WTC11 (cell line): ENCODE results near the gene CNOT6. TPM values are rescaled to one million over a fixed set of nuclear protein-coding genes. Genes with fewer than 3 reads are reported as not detected.

Experiments
- ATAC-seq: fragments of 200-7000 bp; cut with Tn5 transposase; 2 replicates; pipeline ENCODE4 v1.10.0; 2021; ENCODE audit warnings: mild to moderate bottlenecking, moderate library complexity
- CTCF ChIA-PET: fragments of 300-600 bp; sonication (Branson Sonifier 250); formaldehyde crosslinking; loops from one replicate; lab custom pipeline; 2021; ENCODE audit warnings: antibody characterized with exemption; lab: Charles Lee
- POLR2A ChIA-PET: fragments of 350-600 bp; sonication (Branson Sonifier 250); formaldehyde crosslinking; loops from one replicate; lab custom pipeline; 2021; ENCODE audit warnings: antibody characterized with exemption; lab: Charles Lee
- DNase-seq: peaks from one replicate; pipeline ENCODE4 v3.0.0; 2021; ENCODE audit warnings: low spot score
- H3K27ac Mint-ChIP-seq: 2 replicates; pipeline ENCODE4 v1.8.0; 2021; ENCODE audit warnings: mixed read lengths
- H3K27me3 Mint-ChIP-seq: 2 replicates; pipeline ENCODE4 v1.8.0; 2021; ENCODE audit warnings: low read depth, mild to moderate bottlenecking, moderate library complexity, mixed read lengths
- H3K36me3 Mint-ChIP-seq: 2 replicates; pipeline ENCODE4 v1.8.0; 2021; ENCODE audit warnings: mixed read lengths
- H3K4me1 Mint-ChIP-seq: 2 replicates; pipeline ENCODE4 v1.8.0; 2022; ENCODE audit warnings: mixed read lengths
- H3K4me3 Mint-ChIP-seq: 2 replicates; pipeline ENCODE4 v1.8.0; 2021; ENCODE audit warnings: mild to moderate bottlenecking, moderate library complexity, mixed read lengths
- H3K9me3 Mint-ChIP-seq: 2 replicates; pipeline ENCODE4 v1.8.0; 2021; ENCODE audit warnings: mixed read lengths
- AFF4 ChIP-seq: sonication (generic); formaldehyde crosslinking; IDR thresholded peaks from 2 replicates; pipeline ENCODE4 v1.8.1; 2023; ENCODE audit warnings: mild to moderate bottlenecking, missing genetic modification reagents, borderline replicate concordance
- ESRRA ChIP-seq: sonication (generic); formaldehyde crosslinking; IDR thresholded peaks from 2 replicates; pipeline ENCODE4 v1.8.1; 2022; ENCODE audit warnings: mild to moderate bottlenecking, missing genetic modification reagents, borderline replicate concordance
- IRF2 ChIP-seq: sonication (generic); formaldehyde crosslinking; IDR thresholded peaks from 2 replicates; pipeline ENCODE4 v1.8.0; 2022; ENCODE audit warnings: low read depth, missing genetic modification reagents, borderline replicate concordance
- JUN ChIP-seq: sonication (generic); formaldehyde crosslinking; IDR thresholded peaks from 2 replicates; pipeline ENCODE4 v1.8.0; 2023; ENCODE audit warnings: mild to moderate bottlenecking, missing genetic modification reagents
- MXD4 ChIP-seq: fragments of 250-450 bp; sonication (Bioruptor Pico); IDR thresholded peaks from 2 replicates; pipeline ENCODE4 v1.8.0; 2021; ENCODE audit warnings: mild to moderate bottlenecking, moderate library complexity, borderline replicate concordance
- MYBL2 ChIP-seq: sonication (generic); formaldehyde crosslinking; IDR thresholded peaks from 2 replicates; pipeline ENCODE4 v1.8.1; 2023; ENCODE audit warnings: mild to moderate bottlenecking, moderate library complexity, missing genetic modification reagents
- NFE2L1 ChIP-seq: sonication (generic); formaldehyde crosslinking; IDR thresholded peaks from 2 replicates; pipeline ENCODE4 v1.8.1; 2023; ENCODE audit warnings: missing genetic modification reagents
- NFYB ChIP-seq: sonication (generic); formaldehyde crosslinking; conservative IDR thresholded peaks from 2 replicates; pipeline ENCODE4 v1.8.0; 2022; ENCODE audit warnings: low read depth, missing genetic modification reagents
- PRRX2 ChIP-seq: fragments of 250-450 bp; sonication (Bioruptor Pico); IDR thresholded peaks from 2 replicates; pipeline ENCODE4 v1.8.0; 2021; ENCODE audit warnings: mild to moderate bottlenecking
- SMAD3 ChIP-seq: sonication (generic); formaldehyde crosslinking; IDR thresholded peaks from 2 replicates; pipeline ENCODE4 v1.8.0; 2022; ENCODE audit warnings: missing genetic modification reagents, mild to moderate bottlenecking, borderline replicate concordance
- SP1 ChIP-seq: sonication (generic); formaldehyde crosslinking; conservative IDR thresholded peaks from 2 replicates; pipeline ENCODE4 v1.8.1; 2022; ENCODE audit warnings: missing genetic modification reagents
- TCF7 ChIP-seq: sonication (generic); formaldehyde crosslinking; IDR thresholded peaks from 2 replicates; pipeline ENCODE4 v1.8.0; 2022; ENCODE audit warnings: mild to moderate bottlenecking, low read depth, missing genetic modification reagents, moderate library complexity
- TEAD4 ChIP-seq: sonication (generic); formaldehyde crosslinking; IDR thresholded peaks from 2 replicates; pipeline ENCODE4 v1.8.0; 2022; ENCODE audit warnings: mild to moderate bottlenecking, missing genetic modification reagents
- ZMAT4 ChIP-seq: fragments of 250-450 bp; sonication (Bioruptor Pico); IDR thresholded peaks from 2 replicates; pipeline ENCODE4 v1.9.0; 2021; ENCODE audit warnings: mild to moderate bottlenecking
- total RNA-seq: library from RNA; stranded (reverse); gene quantifications from 3 replicates; pipeline ENCODE4 v1.2.3, GENCODE V29; 2021
- TF ChIP-seq, protein P1 (sequence below): sonication (generic); formaldehyde crosslinking; IDR thresholded peaks from 2 replicates; pipeline ENCODE4 v1.8.1; 2022; ENCODE audit warnings: missing genetic modification reagents, borderline replicate concordance
- TF ChIP-seq, protein P2 (sequence below): sonication (generic); formaldehyde crosslinking; IDR thresholded peaks from 2 replicates; pipeline ENCODE4 v1.8.1; 2022; ENCODE audit warnings: mild to moderate bottlenecking, moderate library complexity, missing genetic modification reagents
- TF ChIP-seq, protein P3 (sequence below): sonication (generic); formaldehyde crosslinking; IDR thresholded peaks from 2 replicates; pipeline ENCODE4 v1.8.0; 2022; ENCODE audit warnings: mild to moderate bottlenecking, missing genetic modification reagents
- TF ChIP-seq, protein P4 (sequence below): sonication (generic); formaldehyde crosslinking; IDR thresholded peaks from 2 replicates; pipeline ENCODE4 v1.8.1; 2023; ENCODE audit warnings: mild to moderate bottlenecking, missing genetic modification reagents, moderate library complexity
- TF ChIP-seq, protein P5 (sequence below): fragments of 200-600 bp; IDR thresholded peaks from 2 replicates; pipeline ENCODE4 v1.8.0; 2022; ENCODE audit warnings: antibody characterized with exemption

Gene CNOT6
- total RNA-seq, 1 experiment from 2014 or later: 41.0 TPM

DNA sequence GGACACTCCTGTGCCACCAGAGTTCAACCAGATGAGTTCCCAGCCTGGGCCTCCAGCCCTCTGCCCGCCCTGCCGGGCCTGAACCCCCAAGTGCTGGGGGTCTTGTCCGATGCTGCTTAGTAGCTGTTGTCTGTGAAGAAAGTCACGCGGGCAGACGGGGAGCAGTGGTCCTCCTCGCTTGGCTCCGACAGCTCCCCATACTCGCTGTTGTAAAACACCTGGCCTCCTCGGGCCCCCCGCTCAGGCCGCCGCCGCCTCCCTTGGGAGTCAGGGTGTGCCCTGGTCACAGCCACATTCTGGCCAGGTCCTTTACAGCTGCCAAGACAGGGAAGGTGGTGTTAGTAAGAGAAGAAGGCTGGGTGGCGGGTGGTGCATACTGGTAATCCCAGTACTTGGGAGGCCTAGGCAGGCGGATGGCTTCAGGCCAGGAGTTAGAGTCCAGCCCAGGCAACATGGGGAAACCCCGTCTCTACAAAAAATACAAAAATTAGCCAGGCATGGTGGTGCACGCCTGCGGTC, 109.0 kb downstream of the CNOT6 start:
- DNase-seq: no peak

GRCh38 chr5:180604271-180604670, 110.1 kb downstream of the CNOT6 start:
- ATAC-seq (no peak), DNase-seq (no peak)
- H3K36me3 Mint-ChIP-seq: no peaks in the 10 kb centered on the region
- TF ChIP-seq, protein P1, sequence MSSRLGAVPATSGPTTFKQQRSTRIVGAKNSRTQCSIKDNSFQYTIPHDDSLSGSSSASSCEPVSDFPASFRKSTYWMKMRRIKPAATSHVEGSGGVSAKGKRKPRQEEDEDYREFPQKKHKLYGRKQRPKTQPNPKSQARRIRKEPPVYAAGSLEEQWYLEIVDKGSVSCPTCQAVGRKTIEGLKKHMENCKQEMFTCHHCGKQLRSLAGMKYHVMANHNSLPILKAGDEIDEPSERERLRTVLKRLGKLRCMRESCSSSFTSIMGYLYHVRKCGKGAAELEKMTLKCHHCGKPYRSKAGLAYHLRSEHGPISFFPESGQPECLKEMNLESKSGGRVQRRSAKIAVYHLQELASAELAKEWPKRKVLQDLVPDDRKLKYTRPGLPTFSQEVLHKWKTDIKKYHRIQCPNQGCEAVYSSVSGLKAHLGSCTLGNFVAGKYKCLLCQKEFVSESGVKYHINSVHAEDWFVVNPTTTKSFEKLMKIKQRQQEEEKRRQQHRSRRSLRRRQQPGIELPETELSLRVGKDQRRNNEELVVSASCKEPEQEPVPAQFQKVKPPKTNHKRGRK (CRISPR knock-in tag): no peak
- TF ChIP-seq ZMAT4 (CRISPR knock-in tag) (no peak), ESRRA (CRISPR knock-in tag) (no peak), JUN (CRISPR knock-in tag) (no peak)
- TF ChIP-seq, protein P2, sequence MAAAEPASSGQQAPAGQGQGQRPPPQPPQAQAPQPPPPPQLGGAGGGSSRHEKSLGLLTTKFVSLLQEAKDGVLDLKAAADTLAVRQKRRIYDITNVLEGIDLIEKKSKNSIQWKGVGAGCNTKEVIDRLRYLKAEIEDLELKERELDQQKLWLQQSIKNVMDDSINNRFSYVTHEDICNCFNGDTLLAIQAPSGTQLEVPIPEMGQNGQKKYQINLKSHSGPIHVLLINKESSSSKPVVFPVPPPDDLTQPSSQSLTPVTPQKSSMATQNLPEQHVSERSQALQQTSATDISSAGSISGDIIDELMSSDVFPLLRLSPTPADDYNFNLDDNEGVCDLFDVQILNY (CRISPR knock-in tag): no peak
- H3K4me3 Mint-ChIP-seq: no peak overlapping the region
- ChIA-PET POLR2A (no interaction called here), CTCF (no interaction called here)
- no peaks in the 10 kb centered on the region for H3K4me1 Mint-ChIP-seq
- H3K9me3 Mint-ChIP-seq: no peaks in the 10 kb centered on the region
- H3K27ac Mint-ChIP-seq: no peak overlapping the region
- H3K27me3 Mint-ChIP-seq: no peaks in the 10 kb centered on the region

More for the DNA sequence above, 109.0 kb downstream of the CNOT6 start:
- no peak for ATAC-seq
- Mint-ChIP-seq H3K4me3 (no peak overlapping the region), H3K27me3 (no peaks in the 10 kb centered on the region), H3K27ac (no peak overlapping the region), H3K9me3 (no peaks in the 10 kb centered on the region), H3K4me1 (no peaks in the 10 kb centered on the region), H3K36me3 (no peaks in the 10 kb centered on the region)
- TF ChIP-seq NFE2L1 (no peak), MYBL2 (CRISPR knock-in tag) (no peak), IRF2 (CRISPR knock-in tag) (no peak), SMAD3 (no peak), MXD4 (CRISPR knock-in tag) (no peak), AFF4 (no peak)
- ChIA-PET CTCF (interaction anchor here (0.6 to 2.0 kb wide), 7 partner anchors 8 to 464 kb away, joined by 3 to 11 read pairs (median 4); no protein-coding TSS in a partner anchor), POLR2A (no interaction called here)

DNA sequence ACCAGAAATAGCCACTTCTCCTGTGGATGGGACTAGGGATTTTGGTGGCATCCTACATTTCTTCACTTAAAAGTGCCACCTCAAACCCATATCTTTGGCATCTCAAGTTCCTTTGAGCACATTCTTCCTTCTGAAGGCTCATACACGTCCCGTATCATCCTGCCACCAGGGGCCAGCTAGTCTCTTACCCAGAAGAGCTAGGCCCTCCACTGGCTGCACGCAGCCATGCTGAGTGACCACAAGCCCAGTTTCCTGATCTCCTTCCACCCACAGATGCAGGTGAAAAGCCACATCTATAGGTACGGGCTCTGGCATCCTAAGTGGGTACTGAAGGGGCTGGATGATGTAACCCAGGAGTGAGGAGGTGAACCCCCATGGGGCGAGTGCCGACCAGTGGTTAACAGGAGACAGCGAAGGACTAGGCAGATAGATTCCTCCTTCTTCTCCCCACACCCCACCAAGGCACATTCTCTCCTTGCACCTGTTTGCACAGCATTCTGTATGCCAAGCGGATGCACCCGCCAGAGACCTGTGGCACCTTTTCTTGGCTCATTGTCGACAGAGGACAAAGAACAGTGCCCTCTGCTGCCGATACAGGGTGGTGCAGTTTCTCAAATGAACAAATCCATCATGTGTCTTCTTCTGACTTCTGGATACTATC, 111.5 kb downstream of the CNOT6 start:
- POLR2A ChIA-PET: interaction anchor here (0.6 kb wide), 1 partner anchor 59 kb away, joined by 3 read pairs; no protein-coding TSS in a partner anchor
- Mint-ChIP-seq H3K27ac (no peak overlapping the region), H3K4me1 (no peaks in the 10 kb centered on the region), H3K9me3 (no peaks in the 10 kb centered on the region), H3K27me3 (no peaks in the 10 kb centered on the region), H3K4me3 (no peak overlapping the region), H3K36me3 (no peaks in the 10 kb centered on the region)
- DNase-seq (peak; percentile 78), ATAC-seq (peak; percentile 60)
- TF ChIP-seq TEAD4 (CRISPR knock-in tag) (no peak), NFYB (no peak), TCF7 (CRISPR knock-in tag) (no peak), SP1 (CRISPR knock-in tag) (no peak), PRRX2 (CRISPR knock-in tag) (no peak)
- TF ChIP-seq, protein P3, sequence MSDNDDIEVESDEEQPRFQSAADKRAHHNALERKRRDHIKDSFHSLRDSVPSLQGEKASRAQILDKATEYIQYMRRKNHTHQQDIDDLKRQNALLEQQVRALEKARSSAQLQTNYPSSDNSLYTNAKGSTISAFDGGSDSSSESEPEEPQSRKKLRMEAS (CRISPR knock-in tag): 0 out of 2 replicates have a peak, but pooled peaks have one; percentile 37
- TF ChIP-seq, protein P4, sequence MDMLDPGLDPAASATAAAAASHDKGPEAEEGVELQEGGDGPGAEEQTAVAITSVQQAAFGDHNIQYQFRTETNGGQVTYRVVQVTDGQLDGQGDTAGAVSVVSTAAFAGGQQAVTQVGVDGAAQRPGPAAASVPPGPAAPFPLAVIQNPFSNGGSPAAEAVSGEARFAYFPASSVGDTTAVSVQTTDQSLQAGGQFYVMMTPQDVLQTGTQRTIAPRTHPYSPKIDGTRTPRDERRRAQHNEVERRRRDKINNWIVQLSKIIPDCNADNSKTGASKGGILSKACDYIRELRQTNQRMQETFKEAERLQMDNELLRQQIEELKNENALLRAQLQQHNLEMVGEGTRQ (CRISPR knock-in tag): no peak
- TF ChIP-seq, protein P5, sequence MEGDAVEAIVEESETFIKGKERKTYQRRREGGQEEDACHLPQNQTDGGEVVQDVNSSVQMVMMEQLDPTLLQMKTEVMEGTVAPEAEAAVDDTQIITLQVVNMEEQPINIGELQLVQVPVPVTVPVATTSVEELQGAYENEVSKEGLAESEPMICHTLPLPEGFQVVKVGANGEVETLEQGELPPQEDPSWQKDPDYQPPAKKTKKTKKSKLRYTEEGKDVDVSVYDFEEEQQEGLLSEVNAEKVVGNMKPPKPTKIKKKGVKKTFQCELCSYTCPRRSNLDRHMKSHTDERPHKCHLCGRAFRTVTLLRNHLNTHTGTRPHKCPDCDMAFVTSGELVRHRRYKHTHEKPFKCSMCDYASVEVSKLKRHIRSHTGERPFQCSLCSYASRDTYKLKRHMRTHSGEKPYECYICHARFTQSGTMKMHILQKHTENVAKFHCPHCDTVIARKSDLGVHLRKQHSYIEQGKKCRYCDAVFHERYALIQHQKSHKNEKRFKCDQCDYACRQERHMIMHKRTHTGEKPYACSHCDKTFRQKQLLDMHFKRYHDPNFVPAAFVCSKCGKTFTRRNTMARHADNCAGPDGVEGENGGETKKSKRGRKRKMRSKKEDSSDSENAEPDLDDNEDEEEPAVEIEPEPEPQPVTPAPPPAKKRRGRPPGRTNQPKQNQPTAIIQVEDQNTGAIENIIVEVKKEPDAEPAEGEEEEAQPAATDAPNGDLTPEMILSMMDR: peak; percentile 85
- CTCF ChIA-PET: interaction anchor here (0.7 to 7.2 kb wide), 20 partner anchors 9 to 404 kb away, joined by 3 to 54 read pairs (median 4); partner anchors contain the start of genes FLT4, RASGEF1C and SCGB3A1
